GM21576 (cell line): ENCODE measurements around the gene PRSS37.
"Not testable (repeated sequence)": the region's sequence is repeated elsewhere in the genome, so short reads cannot be mapped to it uniquely, and the experiment has no call there.

Experiments
- ATAC-seq: cut with Tn5 transposase; IDR thresholded peaks from one replicate; pipeline ENCODE4 v1.9.1; 2021; ENCODE audit warnings: mild to moderate bottlenecking, moderate library complexity; ENCODE audit not compliant: unreplicated experiment

The PRSS37 gene, protein sequence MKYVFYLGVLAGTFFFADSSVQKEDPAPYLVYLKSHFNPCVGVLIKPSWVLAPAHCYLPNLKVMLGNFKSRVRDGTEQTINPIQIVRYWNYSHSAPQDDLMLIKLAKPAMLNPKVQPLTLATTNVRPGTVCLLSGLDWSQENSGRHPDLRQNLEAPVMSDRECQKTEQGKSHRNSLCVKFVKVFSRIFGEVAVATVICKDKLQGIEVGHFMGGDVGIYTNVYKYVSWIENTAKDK

DNA sequence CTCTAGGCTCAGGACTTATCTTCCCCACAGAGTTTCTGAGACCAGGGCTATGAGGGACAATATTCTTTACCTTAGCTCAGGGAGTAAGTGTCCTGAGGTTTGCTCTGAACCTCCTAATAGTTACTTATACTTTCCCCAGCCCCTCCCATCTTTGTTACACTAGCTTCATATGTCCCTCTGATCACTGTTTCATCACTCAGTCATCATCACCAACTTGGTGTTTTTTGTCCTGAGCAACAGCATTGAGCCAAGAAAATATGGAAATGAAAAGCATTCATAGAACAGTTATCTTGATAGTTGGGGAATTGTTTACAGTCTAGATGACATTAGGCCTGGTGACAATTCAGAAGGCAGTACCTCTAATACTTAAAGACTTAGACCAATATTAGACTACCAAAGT is at the start of gene PRSS37:
PRSS37 (minus strand) TSS at position 101 of the 400 bp plus-strand sequence. CDS start 436 bp downstream, outside the sequence.
- no peak for ATAC-seq

DNA sequence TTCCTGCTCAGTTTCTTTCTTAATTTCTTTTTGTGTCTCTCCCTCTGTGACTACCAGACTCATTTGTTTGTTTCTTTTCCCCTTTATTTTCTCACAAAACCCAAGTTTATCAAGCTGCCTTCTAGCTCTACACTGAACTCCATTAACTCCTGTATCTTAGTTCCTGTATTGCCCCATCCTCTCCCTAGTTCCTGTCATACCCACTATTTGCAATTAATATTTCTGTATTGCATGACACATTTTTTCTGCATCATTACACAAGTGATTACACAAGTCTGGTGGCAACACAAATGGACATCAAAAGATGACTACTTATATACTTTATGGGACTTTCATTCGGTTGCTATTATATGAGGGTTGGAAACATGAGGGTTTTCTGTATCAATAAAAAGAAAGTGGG is 48.0 kb upstream of the PRSS37 start:
- no peak for ATAC-seq

DNA sequence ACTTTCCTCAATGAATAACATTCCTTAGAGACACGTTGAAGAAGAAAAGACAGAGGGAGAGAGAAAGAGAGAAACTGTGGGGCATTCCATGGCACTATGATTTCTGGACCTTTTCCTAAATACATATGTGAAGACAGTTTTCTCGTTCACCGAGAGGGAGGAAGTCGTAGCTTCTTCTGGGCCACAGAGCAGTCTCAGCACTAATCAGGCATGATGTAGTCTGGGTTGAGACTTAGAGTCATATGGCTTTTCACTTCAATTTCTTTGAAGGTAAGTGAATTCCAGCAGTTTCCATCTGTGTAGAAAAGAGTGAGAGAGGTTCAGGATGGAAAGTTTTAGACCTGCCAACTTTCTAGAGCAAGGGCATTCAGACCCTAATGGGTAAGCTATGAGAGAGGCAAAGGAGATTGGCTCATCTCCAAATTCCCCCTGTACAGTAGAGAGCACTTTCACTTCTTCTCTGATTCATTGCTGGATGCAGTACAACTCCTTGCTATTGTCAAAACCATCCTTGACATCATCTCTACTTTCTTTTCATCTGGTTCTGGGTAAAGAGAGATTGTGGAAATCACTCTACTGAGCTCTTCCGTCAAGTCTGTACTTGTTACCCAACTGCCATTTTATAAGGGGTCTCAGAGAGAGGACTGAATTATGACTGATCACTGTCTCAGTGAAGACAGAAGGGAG is 43.4 kb upstream of the PRSS37 start:
- ATAC-seq: peak; percentile 87

DNA sequence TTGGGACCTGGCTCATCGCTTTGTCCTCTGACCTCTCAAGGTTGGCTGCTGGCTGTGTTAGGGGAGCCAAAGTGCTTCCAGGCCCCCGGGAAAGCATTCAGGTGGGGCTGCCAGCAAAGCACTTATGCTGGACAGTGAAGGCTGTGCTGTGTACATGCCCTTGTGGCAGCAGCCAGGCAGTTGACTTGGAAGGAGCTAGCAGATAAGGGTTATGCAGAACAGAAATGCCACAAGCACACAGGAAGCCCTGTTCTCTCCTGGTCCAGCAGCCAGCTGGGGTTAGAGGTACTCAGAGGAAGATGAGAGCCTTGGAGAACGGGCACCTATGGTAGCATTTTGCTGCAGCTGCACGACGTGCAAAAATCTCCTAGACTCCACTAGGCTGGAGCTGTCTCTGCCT is 39.7 kb upstream of the PRSS37 start:
- ATAC-seq: no peak

DNA sequence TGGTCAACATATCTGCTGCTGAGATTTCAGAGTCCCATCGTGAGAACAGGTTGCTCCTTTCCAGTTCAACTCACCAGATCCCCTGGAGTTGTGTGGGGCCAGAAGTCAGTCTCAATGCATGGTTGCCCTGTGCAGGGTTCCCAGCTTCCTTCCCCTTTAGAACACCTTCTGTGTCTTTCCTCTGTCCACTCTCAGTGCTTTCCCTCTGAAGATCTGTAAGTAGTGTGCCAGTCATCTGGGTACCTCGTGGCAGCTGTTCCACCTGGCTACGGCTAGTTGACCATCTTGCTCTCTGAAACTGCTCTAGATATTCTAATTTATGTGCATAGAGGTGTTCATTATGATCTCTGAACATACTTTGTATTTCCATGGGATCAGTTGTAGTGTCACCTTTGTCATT is 36.1 kb upstream of the PRSS37 start:
- ATAC-seq: no peak

DNA sequence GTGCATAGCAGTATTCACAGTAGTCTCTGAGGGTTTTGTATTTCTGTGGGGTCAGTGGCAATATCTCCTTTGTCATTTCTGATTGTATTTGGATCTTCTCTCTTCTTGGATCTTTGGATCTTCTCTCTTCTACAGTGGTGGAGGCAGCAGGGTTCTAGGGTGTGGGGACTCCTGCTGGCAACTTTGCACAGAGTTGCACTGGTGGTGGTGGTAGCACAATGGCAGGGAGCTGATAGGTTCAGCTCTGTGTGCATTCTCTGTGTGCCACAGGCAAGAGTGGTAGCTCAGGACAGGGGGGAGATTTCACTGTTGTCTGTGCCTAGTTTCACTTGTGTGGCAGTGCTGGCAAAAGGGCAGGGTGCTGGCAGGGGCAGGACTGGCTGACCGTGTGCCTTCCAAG is 35.1 kb upstream of the PRSS37 start:
- ATAC-seq: no peak

DNA sequence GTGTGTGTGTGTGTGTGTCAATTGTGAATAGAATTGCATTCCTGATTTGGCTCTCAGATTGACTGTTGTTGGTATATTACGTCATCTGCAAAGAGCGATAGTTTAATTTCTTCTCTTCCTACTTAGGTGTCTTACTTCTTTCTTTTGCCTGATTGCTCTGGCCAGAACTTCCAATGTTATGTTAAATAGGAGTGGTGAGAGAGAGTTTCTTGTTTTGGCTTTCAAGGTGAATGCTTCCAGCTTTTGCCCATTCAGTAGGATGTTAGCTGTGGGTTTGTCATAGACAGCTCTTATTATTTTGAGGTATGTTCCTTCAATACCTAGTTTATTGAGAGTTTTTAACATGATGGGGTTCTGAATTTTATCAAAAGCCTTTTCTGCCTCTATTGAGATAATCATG is 34.2 kb upstream of the PRSS37 start:
- no peak for ATAC-seq

DNA sequence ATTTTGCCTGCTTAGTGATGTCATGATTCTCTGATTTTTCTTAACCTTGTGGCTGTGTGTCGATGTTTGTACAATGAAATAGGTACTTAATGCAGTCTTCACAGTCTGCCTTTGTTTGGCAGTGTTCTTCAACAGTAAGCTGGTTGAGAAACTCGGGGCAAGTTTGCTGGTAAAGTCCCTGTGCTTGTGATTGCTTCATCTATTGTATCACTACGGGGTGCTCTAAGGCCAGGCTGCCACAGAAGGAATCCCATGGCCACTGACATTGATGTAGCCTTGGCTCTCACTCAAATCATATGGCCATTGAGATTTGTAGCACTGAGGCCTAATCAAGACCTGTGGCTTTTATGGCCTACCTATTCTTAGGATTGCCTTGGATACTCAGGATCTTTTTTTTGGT is 33.5 kb upstream of the PRSS37 start:
- ATAC-seq: no peak

DNA sequence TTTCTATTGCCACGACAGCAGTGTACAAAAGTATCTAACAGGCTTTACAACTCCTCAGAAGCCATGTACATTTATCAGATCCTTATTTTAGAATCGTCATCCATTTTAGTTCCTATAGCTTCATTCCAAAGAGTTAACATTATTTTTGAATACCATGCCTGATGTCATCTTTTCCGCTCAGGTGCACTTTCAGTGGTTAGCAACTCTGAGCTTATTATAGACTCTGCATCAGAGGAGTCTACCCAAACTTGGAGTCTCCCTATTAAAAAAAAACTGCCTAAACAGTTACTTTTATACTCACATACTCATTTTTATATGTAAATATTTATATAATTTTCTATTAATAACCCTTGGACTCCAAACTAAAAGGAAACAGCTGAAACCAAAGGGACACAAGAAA is 31.6 kb upstream of the PRSS37 start:
- no peak for ATAC-seq

DNA sequence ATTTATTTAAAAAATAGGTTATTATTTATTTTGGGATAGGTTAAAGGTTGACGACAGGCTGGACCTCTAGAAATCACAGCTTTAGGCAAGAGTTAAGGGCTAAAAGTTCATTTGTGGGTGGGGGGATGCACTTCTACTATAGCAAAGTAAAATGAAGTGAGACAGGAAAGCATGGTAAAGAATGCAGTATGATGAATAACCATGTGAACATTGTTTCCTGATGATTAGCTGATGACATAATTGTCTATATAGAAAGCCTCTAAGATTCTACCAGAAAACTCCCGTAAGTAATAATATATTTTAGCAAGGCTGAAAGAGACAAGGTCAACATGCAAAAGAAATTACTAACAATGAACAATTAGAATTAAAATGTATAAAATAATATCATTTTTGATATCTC is 25.7 kb upstream of the PRSS37 start:
- no peak for ATAC-seq

DNA sequence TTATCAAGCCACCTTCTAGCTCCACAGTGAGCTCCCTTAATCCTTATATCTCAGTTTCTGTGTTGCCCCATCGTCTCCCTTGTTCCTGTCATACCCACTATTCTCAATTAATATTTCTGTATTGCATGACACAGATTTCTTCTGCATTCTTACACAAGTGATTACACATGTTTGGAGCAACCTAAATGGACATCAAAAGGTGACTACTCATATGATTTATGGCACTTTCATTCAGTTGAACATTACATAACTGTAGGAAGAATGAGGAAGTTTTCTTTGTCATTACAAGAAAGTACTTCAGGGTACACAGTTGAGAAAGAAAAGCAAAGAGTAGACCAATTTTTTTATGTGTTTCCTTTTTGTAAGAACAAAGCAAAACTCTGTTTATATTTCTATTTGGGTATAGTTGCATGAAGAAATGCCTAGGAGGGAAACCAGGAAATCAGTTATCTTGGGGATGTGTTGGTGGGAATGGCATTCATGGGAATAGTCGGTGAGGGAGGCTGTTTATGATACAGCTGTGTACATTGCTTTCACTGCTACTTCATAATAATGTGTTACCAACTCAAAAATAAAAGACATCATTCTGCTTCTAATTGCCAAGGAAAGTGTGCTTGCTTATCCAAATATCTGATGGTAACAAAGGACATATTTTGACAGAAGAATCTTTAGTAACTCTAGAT is 23.6 kb upstream of the PRSS37 start:
- no peak for ATAC-seq

DNA sequence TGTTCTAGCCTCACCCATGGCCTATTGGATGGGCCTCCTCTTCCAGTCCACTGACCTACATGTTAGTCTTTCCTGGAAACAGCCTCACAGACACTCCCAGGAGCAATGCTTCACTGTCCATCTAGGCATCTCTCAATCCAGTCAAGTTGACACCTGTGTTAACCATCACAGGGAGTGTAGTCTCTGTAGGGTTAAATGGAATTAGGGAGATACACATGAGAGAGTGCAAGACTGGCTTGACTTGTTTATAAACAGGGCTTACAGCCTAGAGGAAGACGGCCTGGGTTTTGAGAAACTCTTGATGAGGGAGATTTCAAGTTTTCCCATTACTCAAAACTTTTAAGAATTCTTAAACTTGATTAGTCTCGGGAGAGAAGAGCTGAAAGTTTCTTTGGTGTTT is 18.9 kb upstream of the PRSS37 start:
- ATAC-seq: no peak

DNA sequence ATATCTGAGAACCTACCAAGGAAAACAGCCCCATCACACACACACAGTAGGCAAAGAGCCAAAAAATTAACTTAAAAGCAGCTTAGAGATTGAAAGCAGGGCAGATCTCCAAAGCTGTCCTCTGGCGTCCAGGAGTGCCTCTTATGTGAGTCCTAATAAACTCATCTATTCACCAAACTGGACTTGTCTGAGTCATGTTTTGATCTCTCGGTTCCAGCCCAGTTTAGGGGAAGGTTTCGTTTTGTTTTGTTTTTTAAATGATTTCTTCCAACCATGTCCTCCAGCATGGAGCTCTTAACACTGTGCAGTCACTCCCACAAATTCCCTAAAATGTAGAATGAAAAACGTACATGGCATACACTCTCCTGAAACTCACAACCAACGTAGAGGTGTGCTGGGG is 6.7 kb upstream of the PRSS37 start:
- no peak for ATAC-seq

DNA sequence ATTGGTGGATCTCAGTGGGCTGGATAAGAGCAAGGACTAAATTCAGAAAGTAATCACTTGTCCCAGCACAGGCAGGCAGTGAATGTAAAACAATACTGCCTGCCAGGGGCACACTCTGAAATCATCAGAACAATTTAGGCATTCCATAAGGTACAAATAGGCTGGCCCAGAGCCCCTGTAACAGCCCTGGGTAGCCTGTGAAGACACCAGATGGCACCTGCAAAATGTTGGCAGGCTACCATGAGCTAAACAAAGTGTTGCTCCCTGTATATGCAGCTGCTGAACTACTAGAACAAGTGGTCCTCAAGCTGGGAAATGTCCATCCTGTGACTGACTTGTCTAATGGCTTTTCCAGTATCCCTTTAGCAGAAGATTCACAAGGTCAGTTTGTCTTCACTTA is 3.0 kb upstream of the PRSS37 start:
- ATAC-seq: no peak

DNA sequence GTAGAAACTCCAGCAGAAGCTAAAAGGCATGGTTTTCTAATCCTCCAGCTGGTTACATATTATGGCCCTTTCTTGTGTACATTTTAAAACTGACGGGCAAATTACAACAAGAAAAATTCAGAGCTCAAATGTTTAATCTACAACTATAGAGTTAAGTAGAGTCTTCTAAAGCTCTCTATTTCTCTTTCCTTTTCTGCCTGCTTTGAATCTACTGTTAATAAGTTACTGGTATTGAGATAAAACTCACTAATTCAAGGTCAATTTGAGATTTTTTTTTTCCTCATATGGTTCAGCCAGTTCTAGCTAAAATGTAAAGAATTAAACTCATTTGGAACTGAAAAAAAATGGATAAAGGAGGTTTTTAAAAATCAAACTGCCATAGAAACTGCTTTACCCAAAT is 1.6 kb upstream of the PRSS37 start:
- ATAC-seq: no peak

DNA sequence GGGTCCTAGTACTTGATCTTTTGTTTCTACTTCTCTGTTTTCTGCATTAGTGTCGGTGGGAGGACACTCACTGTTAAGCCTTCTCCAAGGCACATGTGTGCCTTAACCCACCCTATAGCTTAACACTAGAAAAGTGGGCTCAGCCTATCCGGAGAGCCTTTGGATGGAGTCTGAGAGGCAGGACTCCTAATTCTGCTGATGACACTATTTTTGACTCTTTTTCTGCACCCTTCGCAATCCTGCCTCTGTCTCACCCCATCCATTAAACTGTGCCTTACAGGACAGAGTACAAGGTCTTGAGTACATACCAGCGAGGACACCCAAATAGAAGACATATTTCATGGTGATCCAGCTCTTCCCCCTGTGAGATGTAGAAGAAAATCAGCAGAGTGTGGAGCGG is 577 bp downstream of the PRSS37 start:
- ATAC-seq: no peak

DNA sequence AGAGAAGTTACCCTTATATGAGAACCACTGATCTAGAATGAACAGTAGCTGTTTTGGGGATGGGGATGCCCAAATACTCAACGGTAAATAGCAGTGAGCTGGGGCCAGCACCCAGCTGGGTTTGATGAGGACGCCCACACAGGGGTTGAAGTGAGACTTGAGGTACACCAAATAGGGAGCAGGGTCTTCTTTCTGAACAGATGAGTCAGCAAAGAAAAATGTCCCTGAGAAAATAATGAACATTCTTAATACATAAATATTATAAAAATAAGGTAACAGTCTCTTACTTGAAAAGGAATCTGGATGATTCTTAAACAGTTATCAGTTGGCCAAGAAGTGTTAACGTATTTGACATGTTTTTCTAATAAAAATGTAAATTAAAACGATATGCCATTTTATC is 2.0 kb downstream of the PRSS37 start:
- ATAC-seq: no peak

DNA sequence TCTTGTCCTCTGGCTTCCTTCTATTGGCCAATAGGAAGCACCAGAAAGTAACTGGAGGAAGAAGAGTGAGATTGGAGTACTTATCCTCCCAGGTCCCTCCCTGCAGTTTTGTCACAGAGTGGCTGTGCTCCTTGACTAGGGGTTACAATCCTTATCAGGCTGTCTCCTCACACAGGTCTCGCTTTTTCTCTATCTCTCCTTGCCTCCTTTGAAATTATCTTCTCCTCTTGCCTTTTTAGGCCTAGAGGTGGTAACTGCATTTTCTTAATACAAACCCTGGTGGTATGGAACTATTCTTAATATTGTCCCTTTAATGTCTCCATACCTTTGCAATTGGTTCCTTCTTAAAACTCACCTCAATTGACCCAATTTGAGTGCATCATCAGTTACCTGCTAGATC is 2.7 kb downstream of the PRSS37 start:
- no peak for ATAC-seq

DNA sequence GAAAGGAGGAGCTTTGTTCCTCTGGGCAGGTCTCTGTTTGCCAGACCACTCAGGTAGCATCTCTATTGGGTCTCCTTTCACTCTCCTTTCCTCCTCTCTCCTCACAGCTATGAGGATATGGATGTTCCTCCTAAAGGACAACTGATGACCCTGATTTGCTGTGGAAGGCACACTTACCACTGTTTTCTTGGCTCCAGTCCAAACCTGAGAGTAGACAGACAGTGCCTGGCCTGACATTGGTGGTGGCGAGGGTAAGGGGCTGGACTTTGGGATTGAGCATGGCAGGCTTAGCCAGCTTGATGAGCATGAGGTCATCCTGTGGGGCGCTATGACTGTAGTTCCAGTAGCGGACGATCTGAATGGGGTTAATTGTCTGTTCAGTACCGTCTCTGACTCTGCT is 3.6 kb downstream of the PRSS37 start:
- no peak for ATAC-seq

DNA sequence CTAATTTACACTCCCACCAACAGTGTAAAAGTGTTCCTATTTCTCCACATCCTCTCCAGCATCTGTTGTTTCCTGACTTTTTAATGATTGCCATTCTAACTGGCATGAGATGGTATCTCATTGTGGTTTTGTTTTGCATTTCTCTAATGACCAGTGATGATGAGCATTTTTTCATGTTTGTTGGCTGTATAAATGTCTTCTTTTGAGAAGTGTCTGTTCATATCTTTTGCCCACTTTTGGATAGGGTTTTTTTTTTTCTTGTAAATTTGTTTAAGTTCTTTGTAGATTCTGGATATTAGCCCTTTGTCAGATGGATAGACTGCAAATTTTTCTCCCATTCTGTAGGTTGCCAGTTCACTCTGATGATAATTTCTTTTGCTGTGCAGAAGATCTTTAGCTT is 18.9 kb downstream of the PRSS37 start:
- ATAC-seq: not testable (repeated sequence)

DNA sequence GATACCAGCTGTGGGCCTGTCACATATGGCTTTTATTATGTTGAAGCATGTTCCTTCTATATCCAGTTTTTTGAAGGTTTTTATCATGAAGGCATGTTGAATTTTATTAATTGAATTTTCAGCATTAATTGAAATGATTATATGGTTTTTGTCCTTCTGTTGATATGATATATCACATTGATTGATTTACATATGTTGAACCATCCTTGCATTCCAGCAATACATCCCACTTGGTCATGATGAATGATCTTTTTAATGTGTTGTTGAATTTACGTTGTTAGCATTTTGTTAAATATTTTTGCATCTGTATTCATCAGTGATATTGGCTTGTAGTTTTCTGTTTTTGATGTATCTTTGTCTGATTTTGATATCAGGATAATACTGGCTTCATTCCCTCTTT is 21.2 kb downstream of the PRSS37 start:
- ATAC-seq: no peak

DNA sequence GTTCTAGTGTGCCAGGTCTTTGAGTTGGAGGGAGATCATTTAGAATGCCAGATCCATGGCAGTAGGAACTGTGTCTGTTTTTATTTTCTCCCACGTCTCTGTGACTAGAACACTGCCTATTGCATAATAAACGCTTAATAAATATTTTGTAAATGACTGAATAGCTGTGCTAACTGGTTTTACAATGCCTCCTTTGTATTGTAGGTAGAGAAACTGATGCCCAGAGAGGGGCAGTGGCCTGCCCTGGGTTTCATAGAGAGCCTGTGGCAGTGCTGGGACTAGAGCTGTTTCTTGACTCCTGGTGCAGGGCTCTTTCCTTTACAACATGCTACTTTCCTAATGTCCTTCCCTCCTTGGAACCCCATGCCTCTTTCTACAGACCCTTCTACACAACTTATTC is 48.8 kb downstream of the PRSS37 start:
- no peak for ATAC-seq
